ENCODE results near the gene MRPS31.
"Not testable (repeated sequence)": the region's sequence is repeated elsewhere in the genome, so short reads cannot be mapped to it uniquely, and the experiment has no call there.

MRPS31 gene

DNA sequence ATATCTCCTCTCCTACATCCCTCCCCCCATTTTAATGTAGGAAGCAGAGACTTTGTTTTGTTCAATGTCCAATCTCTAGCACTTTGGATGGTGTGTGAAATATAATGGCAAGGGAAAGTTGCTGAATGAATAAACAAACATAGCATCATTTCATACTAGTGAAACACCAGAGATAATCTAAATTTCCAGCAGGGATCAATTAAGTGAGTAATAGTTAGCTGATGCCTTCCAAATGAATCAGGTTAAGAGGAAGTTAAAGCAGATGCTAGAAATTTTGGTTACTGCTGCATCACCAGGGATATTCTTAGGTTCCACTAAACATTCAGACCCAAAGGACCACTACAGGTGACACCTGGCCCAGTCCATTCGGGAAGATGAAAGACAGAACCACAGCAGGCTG, 8.1 kb downstream of the MRPS31 start:
- DNase-seq (ENCODE audit: low read depth in 2 of 2), result no peak

- no peak for DNase-seq (ENCODE audit: low read depth in 2 of 2)
These were observed 12.2 kb downstream of the MRPS31 start for GRCh38 chr13:40758811-40759210.

- no peak for DNase-seq (ENCODE audit: low read depth in 2 of 2)
These were observed 14.9 kb downstream of the MRPS31 start for GRCh38 chr13:40756042-40756441.

DNA sequence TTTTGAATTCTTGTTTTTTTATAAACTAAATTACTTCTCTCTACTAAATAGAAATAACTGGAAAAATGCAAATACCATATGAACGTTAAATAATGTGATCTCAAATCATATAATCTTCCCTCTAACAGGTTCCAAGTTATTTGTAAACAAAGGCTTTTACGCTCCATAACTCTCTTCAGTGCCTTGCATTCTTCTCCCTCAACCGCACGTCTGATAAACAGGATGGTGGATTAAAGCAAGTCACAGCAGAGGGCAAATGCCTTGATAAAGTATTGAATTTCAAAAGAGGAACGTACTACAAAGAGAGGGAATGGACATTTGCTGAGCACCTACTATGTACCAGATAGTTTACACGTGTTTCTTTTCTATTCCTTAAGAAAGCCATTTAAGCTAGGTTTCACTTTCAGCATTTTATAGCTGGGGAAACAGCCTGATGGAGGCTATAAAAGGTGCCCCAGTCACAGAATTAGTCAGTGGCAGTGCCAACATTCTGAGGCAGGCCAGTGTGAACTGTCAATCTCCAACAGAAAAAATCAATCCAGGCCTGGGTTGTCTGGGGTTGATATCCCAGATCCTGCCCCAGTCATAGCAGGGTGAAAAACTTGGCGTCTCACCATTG, 15.8 kb downstream of the MRPS31 start:
- DNase-seq (ENCODE audit: low read depth in 2 of 2), result no peak

DNA sequence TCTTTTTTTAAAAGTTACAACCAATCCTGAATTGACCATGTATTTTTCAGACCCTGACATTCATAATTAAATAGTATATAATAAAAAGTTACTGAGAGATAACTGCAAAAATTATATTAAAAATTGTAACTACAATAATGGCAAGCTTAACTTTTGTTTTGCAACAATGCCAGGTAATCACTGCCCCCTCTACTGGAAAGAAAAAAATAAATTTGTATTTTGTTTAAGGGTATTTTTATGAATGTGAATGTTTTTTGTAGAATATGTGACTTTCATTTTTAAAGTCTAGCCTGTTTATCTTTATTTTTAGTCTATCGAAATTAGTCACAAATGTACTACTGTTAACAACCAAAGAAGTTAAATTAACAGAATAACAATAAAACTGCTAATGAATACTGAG, 21.7 kb downstream of the MRPS31 start:
- no peak for DNase-seq (ENCODE audit: low read depth in 2 of 2)

GRCh38 chr13:40735232-40735548, 35.8 kb downstream of the MRPS31 start:
- not testable (repeated sequence) for DNase-seq (ENCODE audit: low read depth in 2 of 2)

DNA sequence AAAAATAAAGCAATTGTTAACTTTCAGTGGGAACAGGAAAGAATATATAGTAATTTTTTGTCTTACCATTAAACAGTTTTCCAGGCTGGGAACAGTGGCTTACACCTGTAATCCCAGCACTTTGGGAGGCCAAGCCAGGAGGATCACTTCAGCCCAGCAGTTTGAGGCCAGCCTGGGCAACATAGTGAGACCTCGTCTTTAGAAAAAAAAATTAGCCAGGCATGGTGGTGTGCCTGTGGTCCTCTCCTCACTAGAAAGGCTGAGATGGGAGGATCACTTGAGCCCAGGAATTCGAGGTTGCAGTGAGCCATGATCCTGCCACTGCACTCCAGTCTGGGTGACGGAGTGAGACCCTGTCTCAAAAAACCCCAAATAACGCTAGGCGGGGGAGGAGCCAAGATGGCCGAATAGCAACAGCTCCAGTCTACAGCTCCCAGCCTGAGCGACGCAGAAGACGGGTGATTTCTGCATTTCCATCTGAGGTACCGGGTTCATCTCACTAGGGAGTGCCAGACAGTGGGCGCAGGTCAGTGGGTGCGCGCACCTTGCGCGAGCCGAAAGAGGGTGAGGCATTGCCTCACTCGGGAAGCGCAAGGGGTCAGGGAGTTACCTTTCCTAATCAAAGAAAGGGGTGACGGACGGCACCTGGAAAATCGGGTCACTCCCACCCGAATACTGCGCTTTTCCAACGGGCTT, 36.3 kb downstream of the MRPS31 start:
- not testable (repeated sequence) for DNase-seq (ENCODE audit: low read depth in 2 of 2)

GRCh38 chr13:40732658-40733057, 38.3 kb downstream of the MRPS31 start:
- no peak for DNase-seq (ENCODE audit: low read depth in 2 of 2)

GRCh38 chr13:40728595-40728994, 42.4 kb downstream of the MRPS31 start:
- no peak for DNase-seq (ENCODE audit: low read depth in 2 of 2)

DNA sequence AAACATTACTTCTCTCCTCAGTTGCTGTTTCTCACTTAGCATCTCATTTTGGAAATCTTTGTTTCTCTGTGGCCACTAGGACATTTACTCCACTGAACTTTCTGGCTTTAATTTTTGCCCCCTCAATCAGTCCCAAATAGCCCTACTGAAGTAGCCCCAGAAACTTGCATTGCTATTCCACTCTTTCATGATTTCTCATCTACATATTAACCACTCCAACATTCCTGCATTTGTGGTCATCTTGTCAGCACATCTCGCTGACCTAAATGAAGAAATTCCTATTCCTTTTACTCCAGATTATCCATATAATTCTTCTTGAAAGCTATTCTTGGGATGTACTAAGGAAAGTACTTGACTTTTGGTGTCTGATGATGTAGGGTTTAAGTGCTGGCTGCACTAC, 56.6 kb downstream of the MRPS31 start:
- DNase-seq (ENCODE audit: low read depth in 2 of 2), result not testable (repeated sequence)

- no peak for DNase-seq (ENCODE audit: low read depth in 2 of 2)
These were observed 64.6 kb downstream of the MRPS31 start for GRCh38 chr13:40706439-40706838.

DNA sequence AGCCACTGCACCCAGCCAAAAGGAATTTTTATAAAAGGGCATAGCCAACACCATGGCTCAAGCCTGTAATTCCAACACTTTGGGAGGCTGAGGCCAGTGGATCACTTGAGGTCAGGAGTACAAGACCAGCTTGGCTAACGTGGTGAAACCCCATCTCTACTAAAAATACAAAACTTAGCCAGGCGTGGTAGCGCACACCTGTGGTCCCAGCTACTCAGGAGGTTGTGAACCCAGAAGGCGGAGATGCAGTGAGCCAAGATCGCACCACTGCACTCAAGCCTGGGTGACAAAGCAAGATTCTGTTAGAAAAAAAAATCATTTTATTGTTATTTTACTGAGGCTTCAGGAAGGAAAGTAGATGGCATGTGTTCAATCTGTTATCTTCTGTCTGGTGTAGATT, 73.3 kb downstream of the MRPS31 start:
- no peak for DNase-seq (ENCODE audit: low read depth in 2 of 2)

- no peak for DNase-seq (ENCODE audit: low read depth in 2 of 2)
These were observed 76.6 kb downstream of the MRPS31 start for GRCh38 chr13:40694426-40694825.

DNA sequence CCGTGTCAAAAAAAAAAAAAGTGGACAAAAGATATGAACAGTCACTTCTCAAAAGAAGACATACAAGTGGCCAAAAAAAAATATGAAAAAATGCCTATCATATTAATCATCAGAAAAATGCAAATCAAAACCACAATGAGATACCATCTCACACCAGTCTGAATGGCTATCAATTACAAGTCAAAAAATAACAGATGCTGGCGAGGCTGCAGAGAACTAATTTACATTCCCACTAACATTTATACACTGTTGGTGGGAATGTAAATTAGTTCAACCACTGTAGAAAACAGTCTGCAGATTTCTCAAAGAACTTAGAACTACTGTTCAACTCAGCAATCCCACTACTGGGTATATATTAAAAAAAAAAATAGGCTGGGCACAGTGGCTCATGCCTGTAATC, 78.0 kb downstream of the MRPS31 start:
- DNase-seq (ENCODE audit: low read depth in 2 of 2), result no peak

DNA sequence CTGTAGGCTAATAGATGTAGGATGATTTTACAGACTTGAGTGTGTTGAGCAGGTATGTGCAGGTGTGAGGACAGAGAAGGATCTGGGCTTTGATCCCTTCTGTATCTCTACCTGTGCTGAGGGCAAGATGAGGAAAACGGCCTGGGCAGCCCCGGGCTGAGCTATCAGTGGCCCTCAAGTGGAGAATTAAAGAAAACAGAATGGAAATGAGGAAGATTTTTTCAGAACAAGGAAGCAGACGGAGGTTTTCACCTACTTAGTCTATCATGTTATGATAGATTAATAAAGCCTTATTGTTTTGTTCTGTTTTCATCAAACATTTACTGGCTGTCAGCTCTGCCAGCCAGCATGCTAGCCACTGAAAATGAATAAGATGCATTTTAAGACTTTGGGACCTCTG, 82.2 kb downstream of the MRPS31 start:
- DNase-seq (ENCODE audit: low read depth in 2 of 2), result no peak

DNA sequence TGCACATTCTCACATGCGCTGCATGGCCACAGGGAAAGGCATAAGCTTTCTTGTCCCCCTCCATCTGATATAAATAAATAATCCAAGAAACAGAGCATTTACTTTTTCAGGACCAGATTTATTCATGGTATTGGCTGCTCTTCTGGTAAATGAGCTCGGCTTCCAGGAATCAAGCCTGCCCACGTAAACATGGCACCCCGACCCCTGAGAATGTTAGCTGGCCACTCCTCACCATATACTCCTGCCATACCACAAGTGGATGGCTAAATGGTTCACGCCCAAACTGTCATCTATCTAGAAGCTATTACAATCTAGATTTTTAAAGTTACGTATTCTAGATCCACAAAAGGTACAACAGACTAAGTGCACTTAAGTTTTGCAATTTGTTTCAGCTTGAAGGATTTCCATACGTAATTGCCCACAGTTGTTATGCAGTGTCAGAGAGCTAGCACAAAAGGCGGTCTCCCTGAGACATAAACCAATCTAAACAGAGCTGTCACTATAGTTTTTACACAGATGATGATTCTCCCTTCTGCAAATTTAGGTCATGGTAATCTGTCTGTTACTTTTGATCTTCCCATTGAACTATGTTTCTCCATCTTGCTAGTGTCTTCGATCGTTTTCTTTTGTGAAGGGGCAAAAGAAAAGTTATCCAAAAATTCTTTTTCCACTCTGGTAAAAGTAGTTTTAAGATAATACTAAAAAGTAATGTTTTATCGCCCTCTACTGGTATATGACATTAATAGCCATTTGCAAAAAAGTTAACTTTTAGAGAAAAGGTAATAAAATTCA, 88.3 kb downstream of the MRPS31 start:
- DNase-seq (ENCODE audit: low read depth in 2 of 2), result no peak

DNA sequence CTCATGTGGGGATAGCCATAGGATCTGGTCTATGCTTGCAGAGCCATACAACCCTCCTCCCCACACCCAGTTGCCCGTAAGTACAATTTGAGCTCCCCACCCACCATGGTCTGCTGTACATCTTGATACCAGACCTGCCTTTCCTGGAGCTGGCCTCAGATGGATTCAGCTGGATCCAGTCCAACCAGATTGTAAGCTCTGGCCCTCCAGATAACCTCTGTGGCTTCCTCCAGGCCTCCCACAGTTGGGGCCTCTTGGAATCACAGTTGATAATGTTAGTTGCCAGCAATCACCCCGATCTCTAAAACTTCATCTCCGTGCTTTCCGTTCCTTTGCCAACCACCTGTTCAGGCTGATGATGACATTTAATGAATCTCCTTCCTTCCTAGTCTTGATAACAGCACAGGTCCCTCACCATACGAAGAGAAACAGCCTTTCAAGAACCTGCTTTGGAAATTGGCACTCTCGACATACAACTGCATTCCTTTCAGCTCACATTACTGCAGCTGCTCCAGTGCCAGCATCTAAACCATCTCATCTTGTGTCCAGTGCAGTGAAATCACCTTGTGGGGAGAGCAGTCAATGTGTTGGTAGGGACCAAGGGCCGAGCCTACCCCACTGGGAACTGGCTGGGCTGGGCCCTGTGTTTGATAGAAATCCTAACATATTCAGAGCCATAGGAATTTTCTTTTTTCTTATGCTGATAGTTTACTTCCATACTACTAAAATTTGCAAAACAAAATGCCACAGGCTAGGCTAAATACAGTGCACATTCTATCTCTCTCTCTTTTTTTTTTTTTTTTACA, 89.4 kb downstream of the MRPS31 start:
- DNase-seq (ENCODE audit: low read depth in 2 of 2), result no peak

GRCh38 chr13:40680659-40681323, 90.2 kb downstream of the MRPS31 start:
- DNase-seq (ENCODE audit: low read depth in 2 of 2), result no peak

GRCh38 chr13:40679480-40679985, 91.5 kb downstream of the MRPS31 start:
- DNase-seq (ENCODE audit: low read depth in 2 of 2), result no peak
